ENCODE results near the gene DBN1.
"Not testable (repeated sequence)": the region's sequence is repeated elsewhere in the genome, so short reads cannot be mapped to it uniquely, and the experiment has no call there.

The DBN1 gene

GRCh38 chr5:177428574-177429217, 44.7 kb downstream of the DBN1 start:
- no peak for DNase-seq

- no peak for DNase-seq
Measured at GRCh38 chr5:177427919-177428573, 45.4 kb downstream of the DBN1 start.

- no peak for DNase-seq
Measured at GRCh38 chr5:177427211-177427822, 46.1 kb downstream of the DBN1 start.

GRCh38 chr5:177426566-177427210, 46.7 kb downstream of the DBN1 start, which contains the start of gene GRK6:
Gene GRK6, plus strand, starts transcription at chr5:177426676. Its CDS starts 170 bp downstream, at chr5:177426846.
- peak; percentile 49 for DNase-seq

- peak; percentile 99 for DNase-seq
Measured at GRCh38 chr5:177425801-177426565, 47.5 kb downstream of the DBN1 start.

GRCh38 chr5:177425196-177425800, 48.1 kb downstream of the DBN1 start:
- DNase-seq = no peak

- DNase-seq = no peak
Measured at GRCh38 chr5:177423671-177424070, 49.8 kb downstream of the DBN1 start.

- DNase-seq = no peak
Measured at GRCh38 chr5:177421062-177421798, 52.2 kb downstream of the DBN1 start.

GRCh38 chr5:177420472-177420871, 53.0 kb downstream of the DBN1 start:
- not testable (repeated sequence) for DNase-seq

GRCh38 chr5:177419046-177419445, 54.4 kb downstream of the DBN1 start:
- no peak for DNase-seq

- not testable (repeated sequence) for DNase-seq
Measured at GRCh38 chr5:177417081-177417480, 56.4 kb downstream of the DBN1 start.

GRCh38 chr5:177414481-177414880, 59.0 kb downstream of the DBN1 start:
- no peak for DNase-seq

GRCh38 chr5:177412603-177413233, 60.7 kb downstream of the DBN1 start:
- DNase-seq = no peak

GRCh38 chr5:177410575-177410974, 62.9 kb downstream of the DBN1 start:
- no peak for DNase-seq

- DNase-seq = no peak
Measured at GRCh38 chr5:177409043-177409801, 64.2 kb downstream of the DBN1 start, which contains the start of gene F12. Gene F12, minus strand, starts transcription at chr5:177409564. Its CDS starts 37 bp downstream, at chr5:177409527.

Measured in effector CD8-positive, alpha-beta T cell (primary cell).